Activated CD8-positive, alpha-beta memory T cell treated with anti-CD3 and anti-CD28 coated beads for 4 hours (primary cell): Measurements from ENCODE around the gene ESRRB.
"Not testable (repeated sequence)": the region's sequence is repeated elsewhere in the genome, so short reads cannot be mapped to it uniquely, and the experiment has no call there.

ENCODE experiments used
- DNase-seq, 2 donors: peaks; one replicate each; pipeline ENCODE4 v3.0.0-alpha.2; 2020; ENCODE audit warnings: low read depth in 2 of 2

ESRRB gene

GRCh38 chr14:76497550-76498462 is 121.9 kb downstream of the ESRRB start:
- no peak for DNase-seq

- no peak for DNase-seq
Measured at GRCh38 chr14:76498463-76498935, 122.6 kb downstream of the ESRRB start.

- no peak for DNase-seq
Measured at GRCh38 chr14:76498976-76499375, 123.0 kb downstream of the ESRRB start.

GRCh38 chr14:76499399-76499798 is 123.5 kb downstream of the ESRRB start:
- no peak for DNase-seq

GRCh38 chr14:76500011-76500410 is 124.1 kb downstream of the ESRRB start:
- no peak for DNase-seq

DNA sequence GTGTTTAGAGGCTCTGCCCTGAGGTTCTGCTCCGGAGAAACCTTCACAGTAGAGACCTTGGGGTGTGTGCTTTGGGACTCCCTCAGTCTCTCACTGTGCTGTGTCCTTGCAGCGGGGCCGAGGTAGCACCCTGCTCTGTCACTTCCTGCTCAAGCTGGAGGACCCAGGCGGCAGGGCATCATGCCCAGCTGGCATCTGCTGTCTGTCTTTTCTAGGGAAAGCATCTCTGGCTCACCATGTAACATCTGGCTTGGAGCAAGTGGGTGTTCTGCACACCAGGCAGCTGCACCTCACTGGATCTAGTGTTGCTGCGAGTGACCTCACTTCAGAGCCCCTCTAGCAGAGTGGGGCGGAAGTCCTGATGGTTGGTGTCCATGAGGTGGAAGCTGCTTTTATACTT is 124.5 kb downstream of the ESRRB start:
- no peak for DNase-seq

DNA sequence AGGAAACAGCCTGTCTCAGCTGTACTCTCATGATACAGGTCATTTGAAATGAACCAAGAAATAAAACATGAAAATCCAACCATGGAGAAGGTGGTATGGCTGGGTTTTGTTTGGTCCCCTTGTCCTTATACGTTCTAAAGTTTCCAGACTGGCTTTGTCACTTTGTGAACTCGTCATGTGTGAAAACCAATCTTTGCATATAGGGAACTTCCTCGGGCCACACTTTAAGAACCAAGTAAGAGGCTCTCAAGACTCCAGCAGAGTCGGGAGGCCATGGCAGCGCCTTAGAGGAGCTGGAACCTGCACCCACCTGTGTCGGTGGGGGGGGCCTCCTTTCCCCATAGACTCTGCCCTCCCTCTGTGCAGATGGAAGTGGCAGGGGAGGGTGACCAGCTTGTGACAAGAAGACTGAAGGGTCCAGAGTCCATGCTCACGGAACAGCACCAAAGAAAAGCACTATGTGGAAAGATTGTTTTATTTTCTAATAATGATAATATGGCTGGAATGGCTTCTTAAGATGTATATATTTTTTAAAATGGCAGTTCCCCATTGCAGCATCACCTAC is 125.3 kb downstream of the ESRRB start:
- no peak for DNase-seq

DNA sequence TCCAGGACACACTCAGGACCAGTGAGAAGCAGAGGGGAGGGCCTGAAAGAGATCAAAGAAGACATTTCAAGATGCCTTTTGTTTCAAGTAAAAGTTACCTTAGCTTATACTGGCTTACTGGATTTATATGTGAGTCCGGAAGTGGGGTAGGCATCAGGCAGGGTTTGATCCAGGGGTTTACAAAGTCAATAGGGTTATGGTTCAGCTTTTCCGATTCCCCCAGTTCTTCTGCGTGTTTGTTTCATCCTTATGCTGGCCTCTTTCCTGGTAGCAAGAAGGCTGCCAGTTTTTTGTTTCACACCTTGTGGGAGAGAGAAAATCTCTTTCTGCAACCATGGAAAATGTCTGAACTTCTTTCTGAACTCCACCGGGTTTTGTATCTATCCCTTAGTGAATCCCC is 126.3 kb downstream of the ESRRB start:
- no peak for DNase-seq

DNA sequence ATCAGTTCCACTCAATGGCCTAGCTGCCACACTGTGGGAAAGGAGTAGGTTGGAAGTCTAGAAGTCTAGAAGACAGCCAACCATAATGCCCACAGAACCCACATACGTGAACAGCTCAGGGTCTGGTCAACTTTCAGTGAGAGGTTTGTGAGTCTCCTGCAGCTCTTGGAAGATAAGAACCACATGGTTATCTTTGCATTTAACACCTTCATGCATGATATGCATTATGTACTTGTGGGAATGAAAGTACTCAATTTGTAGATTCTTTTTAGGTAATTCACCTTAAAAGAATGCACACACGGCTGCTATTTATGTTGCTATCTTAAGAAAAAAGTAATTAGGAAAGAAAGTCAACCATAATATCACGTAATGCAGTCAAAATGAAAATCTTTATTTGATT is 126.7 kb downstream of the ESRRB start:
- DNase-seq, result no peak

DNA sequence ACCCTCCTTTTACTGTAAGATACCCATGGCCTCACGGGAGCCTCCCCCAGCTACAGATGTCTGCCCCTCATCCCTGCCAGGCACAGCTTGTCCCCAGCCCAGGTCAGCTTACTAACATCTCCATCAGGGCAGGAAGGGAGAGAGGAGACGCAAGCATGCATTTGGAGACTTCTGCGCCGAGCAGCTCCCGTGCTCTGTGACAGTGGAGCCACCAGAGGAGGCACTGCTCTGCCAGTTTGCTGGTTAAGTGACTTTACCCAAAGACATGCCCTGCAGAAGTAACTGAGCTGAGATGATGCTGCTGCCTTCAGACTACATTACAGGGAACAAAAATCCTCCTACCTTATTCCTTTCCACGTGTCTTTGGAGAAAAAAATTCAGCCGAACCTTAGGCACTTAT is 133.4 kb downstream of the ESRRB start:
- no peak for DNase-seq

GRCh38 chr14:76510181-76510580 is 134.2 kb downstream of the ESRRB start:
- DNase-seq, result no peak

GRCh38 chr14:76514213-76514998 is 138.5 kb downstream of the ESRRB start:
- no peak for DNase-seq

DNA sequence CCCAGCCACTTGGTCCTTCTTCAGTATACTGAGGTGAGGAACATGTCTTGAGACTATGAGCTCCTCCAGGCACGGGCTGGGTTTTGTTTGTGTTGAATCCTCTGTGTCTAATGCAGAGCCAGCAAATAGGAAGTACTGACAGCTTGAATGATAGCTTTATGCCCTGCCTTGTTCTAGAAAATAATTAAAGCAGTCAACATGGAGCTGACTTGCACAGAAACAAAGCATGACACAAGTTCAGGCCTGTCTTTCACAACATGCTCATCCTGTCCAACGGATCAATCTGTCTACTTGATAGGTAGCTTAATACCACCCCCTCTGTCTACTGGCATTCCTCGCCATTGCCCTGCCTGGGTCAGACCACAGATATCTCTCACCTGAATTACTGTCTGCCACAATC is 140.9 kb downstream of the ESRRB start:
- no peak for DNase-seq

DNA sequence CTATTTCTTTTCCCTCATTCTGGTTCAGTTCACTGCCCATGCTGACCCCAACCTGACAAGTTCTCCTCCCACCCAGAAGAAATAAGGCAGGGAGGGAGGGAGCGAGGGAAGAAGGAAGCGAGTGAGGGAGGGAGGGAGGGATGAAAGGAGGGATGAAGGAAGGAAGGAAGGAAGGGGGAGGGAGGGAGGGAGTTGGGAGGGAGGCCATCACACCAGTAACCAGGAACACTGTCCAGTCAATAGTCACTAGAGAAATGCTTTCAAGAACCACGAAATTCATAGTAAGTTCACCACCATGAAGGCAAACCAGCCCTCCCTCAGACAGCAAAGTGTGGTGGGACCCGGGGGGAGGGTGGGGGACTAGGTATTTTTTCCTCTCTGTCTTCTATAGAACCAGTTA is 142.4 kb downstream of the ESRRB start:
- DNase-seq, result no peak

DNA sequence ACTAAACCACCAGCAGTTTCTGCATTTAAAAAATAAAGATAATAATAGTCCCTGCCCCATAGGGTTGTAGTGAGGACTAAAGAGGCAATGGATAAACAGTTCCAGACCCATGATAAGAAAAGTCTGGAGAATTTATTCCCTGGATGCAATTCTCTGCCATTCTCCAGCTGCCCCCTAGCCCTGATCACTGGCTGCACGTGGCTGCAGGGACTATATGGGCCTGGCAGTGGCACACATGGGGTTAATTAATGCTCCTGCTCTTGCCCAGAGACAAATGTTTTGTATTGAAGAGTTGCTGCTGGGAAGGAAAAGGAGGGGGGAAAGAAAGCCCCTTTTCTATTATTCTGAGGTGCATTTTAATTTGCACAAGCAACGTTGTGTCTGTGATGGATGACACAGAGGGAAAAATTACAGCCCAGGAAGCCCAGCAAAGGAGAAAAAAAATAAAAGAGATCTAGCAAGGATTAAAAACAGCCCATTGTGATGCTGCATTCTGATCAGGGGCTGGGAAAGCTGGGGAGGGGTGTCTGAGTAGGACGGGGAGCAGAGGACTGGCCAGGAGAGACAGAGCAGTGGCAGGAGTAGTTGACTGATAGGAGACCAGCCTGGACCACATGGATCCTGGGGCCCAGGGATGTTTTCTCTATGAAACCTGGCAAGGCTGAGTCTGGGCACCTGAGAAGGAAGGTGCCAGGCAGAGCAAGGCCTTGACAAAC is 149.3 kb downstream of the ESRRB start:
- DNase-seq, result no peak

DNA sequence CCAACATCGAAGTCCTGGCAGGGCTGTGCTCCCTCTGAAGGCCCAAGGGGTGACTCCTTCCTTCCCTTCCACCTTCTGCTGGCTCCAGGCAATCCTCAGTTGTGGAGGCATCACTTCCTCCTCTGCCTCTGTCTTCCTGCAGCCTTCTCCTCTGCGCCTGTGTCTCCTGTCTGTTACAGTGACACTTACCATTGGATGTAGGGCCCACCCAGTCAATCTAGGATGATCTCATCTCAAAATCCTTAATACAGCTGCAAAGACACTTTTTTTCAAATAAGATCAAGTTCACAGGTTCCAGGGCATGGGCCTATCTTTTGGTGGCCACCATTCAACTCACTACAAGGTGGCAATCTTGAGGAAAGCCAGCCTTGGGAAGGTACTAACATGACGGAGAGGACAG is 155.1 kb downstream of the ESRRB start:
- DNase-seq, result no peak

GRCh38 chr14:76531821-76532318 is 155.9 kb downstream of the ESRRB start:
- no peak for DNase-seq

DNA sequence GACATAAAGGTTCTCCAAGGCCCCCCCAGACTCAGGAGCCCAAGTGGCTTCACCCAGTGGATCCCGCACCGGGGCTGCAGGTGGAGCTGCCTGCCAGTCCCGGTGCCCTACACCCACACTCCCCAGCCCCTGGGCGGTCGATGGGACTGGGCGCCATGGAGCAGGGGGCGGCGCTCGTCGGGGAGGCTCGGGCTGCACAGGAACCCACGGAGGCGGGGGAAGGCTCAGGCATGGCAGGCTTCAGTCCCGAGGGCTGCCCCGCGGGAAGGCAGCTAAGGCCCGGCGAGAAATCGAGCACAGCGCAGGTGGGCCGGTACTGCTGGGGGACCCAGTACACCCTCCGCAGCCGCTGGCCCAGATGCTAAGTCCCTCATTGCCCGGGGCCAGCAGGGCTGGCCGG is 160.7 kb downstream of the ESRRB start:
- not testable (repeated sequence) for DNase-seq

DNA sequence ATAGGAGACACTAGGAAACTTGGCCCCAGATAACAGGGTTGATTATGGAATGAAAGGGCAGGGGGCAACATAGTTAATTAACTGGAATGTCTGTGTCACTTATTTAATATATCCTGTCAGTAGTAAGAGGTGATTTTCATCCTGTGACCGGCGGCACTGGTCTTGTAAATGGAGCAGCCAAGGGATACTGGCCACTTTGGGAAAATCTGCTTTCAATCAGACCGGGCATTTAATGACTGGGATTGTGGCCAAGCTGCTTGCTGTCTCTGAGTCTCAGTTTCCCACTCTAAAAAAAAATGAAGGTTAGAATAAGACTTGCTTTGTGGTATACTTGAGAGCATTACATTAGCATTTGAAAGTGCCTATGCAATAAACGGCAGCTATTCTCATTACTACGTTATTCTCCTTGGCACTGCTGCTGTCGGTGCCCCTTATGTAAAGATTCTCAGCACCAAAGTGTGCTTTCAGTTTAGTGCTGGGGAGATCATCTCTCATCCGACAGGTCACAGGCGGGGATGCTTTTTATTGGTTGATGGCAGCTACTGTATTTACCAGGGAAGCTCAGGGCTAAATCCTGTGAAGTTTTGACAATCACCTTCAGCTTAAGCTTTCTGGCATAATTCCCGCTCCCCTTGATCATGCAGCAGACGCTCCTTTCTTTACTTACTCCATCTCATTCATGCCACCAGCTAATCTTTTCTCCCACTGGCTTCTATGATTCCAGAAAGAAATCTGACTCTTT is 162.1 kb downstream of the ESRRB start:
- no peak for DNase-seq

DNA sequence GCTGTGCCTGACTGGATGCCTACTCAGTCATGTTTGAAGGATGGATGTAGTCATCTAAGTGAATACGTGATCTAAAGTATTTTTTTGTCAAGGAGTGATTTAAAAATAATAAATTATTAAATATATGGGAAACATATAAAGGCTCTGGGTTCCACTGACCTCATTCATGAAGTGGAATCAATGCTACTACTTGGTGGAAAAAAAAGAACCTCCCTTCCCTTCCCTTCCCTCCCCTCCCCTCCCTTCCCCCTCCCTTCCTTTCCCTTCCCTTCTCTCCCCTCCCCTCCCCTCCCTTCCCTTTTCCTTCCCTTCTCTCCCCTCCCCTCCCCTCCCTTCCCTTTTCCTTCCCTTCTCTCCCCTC is 162.7 kb downstream of the ESRRB start:
- no peak for DNase-seq

GRCh38 chr14:76539130-76539529 is 163.2 kb downstream of the ESRRB start:
- DNase-seq, result no peak
